Raji (cell line): ENCODE measurements around the gene CLTCL1.

ENCODE experiments used
- POLR2A ChIP-seq: IDR thresholded peaks from 2 replicates; pipeline ENCODE4 v1.6.1; 2011; ENCODE audit warnings: low read depth, low read length, control low read depth; ENCODE audit not compliant: insufficient read depth

The CLTCL1 gene

GRCh38 chr22:19168088-19168890, 123.2 kb downstream of the CLTCL1 start:
- TF ChIP-seq POLR2A = no peak

GRCh38 chr22:19167106-19167869, 124.2 kb downstream of the CLTCL1 start:
- TF ChIP-seq POLR2A = no peak

DNA sequence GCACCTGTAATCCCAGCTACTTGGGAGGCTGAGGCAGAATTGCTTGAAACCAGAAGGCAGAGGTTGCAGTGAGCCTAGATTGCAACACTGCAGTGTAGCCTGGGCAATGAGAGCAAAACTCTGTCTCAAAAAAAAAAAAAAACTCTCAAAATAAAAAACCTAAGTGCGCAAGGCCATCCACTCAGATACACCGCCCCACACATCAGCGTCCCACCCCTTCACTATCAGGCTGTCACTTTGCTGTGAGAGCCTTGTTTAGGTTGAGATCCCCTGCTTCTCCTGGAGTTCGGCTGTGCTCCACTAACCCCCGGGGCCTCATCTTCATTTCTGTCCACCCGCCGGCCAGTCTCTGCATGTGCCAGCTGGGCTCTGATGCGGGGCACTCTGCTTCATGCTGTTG, 125.1 kb downstream of the CLTCL1 start:
- no peak for TF ChIP-seq POLR2A

- TF ChIP-seq POLR2A = no peak
These were observed 127.1 kb downstream of the CLTCL1 start for GRCh38 chr22:19164425-19164824.

DNA sequence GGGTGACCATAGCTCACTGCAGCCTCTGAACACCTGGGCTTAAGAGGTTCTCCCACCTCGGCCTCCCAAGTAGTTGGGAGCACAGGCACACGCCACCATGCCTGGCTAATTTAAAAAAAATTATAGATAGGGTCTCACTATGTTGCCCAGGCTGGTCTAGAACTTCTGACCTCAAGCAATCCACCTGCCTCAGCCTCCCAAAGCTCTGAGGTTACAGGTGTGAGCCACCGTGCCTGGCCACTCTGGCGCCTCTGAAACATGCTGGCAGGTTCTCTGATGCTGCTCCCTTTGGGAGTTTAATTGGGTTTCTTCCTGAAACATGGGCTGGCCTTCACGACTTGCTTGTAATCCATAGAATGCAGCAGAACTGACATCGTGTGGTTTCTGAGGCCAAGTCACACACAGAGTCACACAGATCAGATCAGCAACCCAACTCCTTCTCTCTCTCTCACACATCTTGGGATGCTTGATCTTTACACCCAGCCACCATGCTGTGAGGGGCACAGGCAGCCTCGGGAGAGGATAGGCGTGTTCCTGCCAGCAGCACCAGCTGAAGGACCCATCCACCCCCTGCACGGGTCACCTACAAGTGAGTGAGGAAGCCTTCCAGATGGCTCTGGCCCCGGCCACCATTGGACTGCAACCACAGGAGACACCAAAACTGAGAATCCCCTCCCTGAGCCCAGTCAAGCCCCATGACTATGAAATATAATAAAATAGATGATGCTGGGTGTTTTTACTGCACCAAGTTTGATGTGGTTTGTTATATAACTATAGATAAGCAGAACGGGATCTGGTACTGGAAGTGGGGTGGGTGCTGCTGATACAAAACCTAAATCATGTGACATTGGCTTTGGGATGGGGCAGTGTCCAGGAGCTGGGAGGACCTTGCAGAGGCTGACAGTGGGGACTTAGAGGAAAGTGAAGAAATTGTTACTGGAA, 138.3 kb downstream of the CLTCL1 start:
- TF ChIP-seq POLR2A = no peak

DNA sequence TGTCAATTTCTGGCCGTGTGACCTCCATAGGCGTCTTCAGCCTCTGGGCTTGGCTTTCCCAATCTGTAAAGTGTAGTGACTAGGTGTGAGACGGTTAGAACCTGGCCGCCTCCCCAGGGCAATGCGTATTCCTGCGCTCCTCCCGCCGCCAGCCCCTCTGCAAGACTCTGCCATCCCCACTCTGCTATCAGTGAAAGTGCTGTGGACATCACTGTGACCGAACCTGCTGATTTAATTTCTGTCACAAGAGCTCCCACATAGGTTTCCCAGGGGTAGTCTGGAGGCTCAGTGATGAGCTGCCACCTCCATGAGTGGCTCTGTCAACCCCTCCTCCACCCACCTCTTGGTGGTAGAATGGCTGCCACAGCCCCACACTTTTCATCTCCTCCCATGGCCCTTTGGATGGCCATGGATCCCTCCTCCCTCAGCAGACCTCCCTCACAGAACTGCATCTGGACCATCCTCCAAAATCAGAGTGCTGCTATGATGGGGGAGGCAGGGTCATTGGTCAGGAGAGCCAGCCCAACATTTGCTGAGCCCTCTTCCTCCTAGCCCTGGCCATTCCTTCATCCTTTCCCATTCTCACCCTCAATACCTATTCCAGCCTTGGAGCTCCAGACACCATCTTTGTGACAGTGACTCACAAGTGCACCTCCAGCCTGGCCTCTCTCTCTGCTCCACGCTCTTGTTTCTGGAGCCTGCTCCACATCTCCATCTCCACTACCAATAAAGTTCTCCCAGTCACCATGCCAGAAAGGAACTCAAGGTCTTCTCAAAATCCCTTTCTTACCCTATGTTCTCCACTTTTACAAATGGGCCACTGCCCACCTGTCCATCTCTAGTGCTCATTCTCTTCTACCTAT, 140.0 kb downstream of the CLTCL1 start:
- no peak for TF ChIP-seq POLR2A

- no peak for TF ChIP-seq POLR2A
These were observed 140.8 kb downstream of the CLTCL1 start for GRCh38 chr22:19150482-19151328.

- no peak for TF ChIP-seq POLR2A
These were observed 141.5 kb downstream of the CLTCL1 start, which contains the start of gene GSC2 for GRCh38 chr22:19149991-19150390. Gene GSC2 (minus strand): TSS chr22:19150292. CDS start chr22:19150283, 9 bp downstream.

DNA sequence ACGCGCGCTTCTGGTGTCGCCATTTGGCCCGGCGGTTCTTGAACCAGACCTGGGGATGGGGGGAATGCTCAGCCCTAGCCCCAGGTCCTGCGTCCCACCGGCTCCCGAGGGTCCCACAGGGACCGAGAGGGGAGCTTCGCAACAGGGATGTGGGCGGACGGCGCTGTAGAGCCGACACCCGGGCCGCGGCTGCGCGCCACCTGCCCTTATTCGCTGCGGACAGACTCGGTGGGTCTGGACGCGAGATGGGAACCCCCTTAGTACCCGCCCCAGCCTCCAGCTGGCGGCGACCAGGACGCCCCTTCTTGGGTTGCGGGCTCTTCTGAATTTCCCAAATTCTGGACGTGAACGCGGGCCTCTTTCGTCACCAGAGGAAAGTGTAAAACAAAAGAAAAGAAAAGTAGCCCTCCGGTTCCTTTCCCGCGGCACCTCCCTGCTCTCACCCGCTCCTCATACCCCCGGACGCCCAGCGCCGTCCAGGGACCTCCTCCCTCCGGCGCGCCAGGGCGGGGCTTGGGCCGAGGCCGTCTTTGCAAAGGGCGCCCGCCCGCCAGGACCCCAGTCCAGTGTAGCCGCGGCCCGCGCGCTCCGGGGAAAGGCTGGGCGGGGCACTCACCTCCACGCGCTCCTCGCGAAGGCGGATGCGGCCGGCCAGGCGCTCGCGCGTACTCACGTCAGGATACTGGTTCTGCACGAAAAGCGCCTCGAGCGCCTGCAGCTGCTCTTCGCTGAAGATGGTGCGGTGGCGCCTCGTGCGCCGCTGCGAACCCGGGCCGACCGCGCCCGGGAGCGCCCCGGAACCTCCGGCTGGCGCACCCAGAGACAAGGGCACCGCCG, 142.3 kb downstream of the CLTCL1 start:
- no peak for TF ChIP-seq POLR2A

DNA sequence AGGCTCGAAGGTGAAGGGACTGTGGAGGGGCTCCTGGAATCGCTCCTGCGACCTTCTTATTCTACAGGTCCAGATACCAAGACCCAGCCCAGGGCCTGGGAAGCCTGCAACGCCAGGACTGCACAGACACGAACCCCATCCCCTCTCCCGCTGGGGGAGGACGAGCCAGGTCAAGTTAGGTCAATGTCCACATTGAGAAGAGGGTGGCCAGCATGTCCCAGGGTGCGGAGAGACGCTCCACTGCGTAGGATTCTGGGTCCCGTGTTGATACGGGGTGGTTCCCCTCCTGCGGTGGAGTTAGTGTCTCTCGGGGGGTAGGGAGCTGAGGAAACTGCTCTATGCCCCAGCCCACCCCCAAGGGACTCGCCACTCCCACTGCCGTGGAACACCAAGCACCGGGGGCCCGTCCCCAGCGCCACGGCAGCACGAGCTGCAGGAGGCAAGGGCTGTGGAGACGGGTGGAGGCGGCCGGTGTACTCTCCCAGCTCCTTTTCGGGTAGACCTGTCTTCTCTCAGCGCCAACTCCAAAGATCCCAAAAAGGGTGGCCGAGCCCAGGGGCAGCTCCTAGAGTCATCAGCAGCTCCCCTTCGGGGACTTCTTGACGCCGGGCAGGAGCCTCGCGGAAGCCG, 143.0 kb downstream of the CLTCL1 start:
- TF ChIP-seq POLR2A = no peak

DNA sequence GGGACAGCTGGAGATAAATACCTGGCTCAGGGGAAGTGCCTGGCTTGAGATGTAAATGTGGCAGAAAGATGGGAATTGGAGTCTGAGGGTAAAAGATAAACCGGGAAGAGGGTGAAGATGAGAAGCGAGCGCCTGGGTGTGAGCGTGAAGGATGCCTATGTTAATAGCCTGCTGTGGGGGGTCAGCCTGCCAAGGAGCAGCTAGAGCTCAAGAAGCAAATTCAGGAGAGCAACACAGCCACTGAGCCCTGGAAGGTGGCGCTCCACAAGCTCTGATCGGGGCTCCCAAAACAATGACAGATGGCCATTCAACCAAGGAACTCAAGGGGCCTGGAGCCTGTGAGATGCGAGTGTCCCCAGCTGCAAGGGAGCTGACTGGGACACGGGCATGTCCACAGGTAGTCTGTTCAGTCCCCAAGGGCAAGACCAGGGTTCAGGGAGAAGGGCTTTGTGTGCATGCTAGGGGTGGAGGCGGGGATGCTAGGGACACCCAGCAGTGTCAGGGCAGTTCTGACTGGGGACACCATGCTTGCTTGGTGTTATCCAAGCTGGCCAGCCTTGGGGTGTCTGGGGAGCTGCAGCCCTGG, 144.2 kb downstream of the CLTCL1 start:
- no peak for TF ChIP-seq POLR2A
